ENCODE measurements around the gene ENPP1.

GRCh38 chr6:131849799-131850198 is 42.0 kb downstream of the ENPP1 start:
- TF ChIP-seq CTCF (IDR thresholded peaks at IDR 0.05) (no peak), POLR2A (IDR thresholded peaks at IDR 0.05) (no peak)

Data from heart left ventricle (tissue), 13 donors.